Effector memory CD4-positive, alpha-beta T cell (primary cell): Measurements from ENCODE around the gene EHBP1L1.
A peak's percentile ranks its signal among the peaks of the same experiment; 100 is the strongest.

ENCODE experiments used
- DNase-seq, 3 donors: peaks; one replicate each; pipeline ENCODE4 v3.0.0-alpha.2; 2020
- H3K27ac ChIP-seq: 2 replicates; pipeline ENCODE4 v1.7.0; 2013; ENCODE audit warnings: mild to moderate bottlenecking, low read length, moderate library complexity; ENCODE audit not compliant: insufficient read depth, poor library complexity, severe bottlenecking
- H3K27me3 ChIP-seq: replicated peaks from 2 replicates; pipeline ENCODE4 v1.7.0; 2013; ENCODE audit warnings: mild to moderate bottlenecking, low read length; ENCODE audit not compliant: insufficient read depth, control insufficient read depth, poor library complexity, severe bottlenecking
- H3K36me3 ChIP-seq: 2 replicates; pipeline ENCODE4 v1.7.0; 2013; ENCODE audit warnings: mild to moderate bottlenecking, low read length, moderate library complexity; ENCODE audit not compliant: control insufficient read depth, insufficient read depth
- H3K4me1 ChIP-seq: 2 replicates; pipeline ENCODE4 v1.7.0; 2013; ENCODE audit warnings: low read length, mild to moderate bottlenecking; ENCODE audit not compliant: control insufficient read depth, insufficient read depth, poor library complexity, severe bottlenecking
- H3K4me3 ChIP-seq: 2 replicates; pipeline ENCODE4 v1.7.0; 2013; ENCODE audit warnings: low read length, low read depth, mild to moderate bottlenecking; ENCODE audit not compliant: insufficient read depth, poor library complexity, severe bottlenecking
- H3K9me3 ChIP-seq: 2 replicates; pipeline ENCODE4 v1.7.0; 2013; ENCODE audit warnings: mild to moderate bottlenecking, low read length, moderate library complexity; ENCODE audit not compliant: control insufficient read depth

The EHBP1L1 gene

GRCh38 chr11:65593518-65594414, 17.9 kb downstream of the EHBP1L1 start:
- H3K4me3 ChIP-seq = no peak overlapping the region
- H3K36me3 ChIP-seq = peaks cover 42% of the 10 kb centered on the region
- peaks cover 17% of the 10 kb centered on the region for H3K4me1 ChIP-seq
- H3K9me3 ChIP-seq = no peaks in the 10 kb centered on the region
- H3K27ac ChIP-seq = no peak overlapping the region
- no peaks in the 10 kb centered on the region for H3K27me3 ChIP-seq
- no peak for DNase-seq

DNA sequence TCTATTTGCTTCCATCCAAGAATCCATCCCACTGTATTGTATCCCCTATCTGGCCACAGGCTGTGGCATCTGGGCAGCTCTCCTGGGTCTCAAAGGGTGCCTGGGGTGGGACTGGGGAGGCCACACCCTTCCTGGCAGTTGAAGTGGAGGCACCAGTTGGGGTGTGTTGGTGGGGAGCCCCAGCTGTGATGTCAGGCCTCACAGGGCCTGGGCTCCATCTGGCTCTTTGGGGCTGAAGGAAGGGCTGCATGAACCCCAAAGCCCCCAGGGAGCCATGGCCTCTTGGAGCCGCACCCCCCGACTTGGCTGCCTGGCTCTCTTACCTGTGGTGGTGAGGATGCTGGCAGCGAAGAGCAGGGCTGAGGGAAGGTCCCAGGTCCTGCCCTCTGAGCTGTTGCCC, 19.3 kb downstream of the EHBP1L1 start:
- DNase-seq = no peak
- H3K4me3 ChIP-seq = no peak overlapping the region
- no peaks in the 10 kb centered on the region for H3K27me3 ChIP-seq
- H3K9me3 ChIP-seq = no peaks in the 10 kb centered on the region
- H3K36me3 ChIP-seq = peaks cover 42% of the 10 kb centered on the region
- peak overlapping the region; percentile 22 for H3K27ac ChIP-seq
- H3K4me1 ChIP-seq = peaks cover 16% of the 10 kb centered on the region

DNA sequence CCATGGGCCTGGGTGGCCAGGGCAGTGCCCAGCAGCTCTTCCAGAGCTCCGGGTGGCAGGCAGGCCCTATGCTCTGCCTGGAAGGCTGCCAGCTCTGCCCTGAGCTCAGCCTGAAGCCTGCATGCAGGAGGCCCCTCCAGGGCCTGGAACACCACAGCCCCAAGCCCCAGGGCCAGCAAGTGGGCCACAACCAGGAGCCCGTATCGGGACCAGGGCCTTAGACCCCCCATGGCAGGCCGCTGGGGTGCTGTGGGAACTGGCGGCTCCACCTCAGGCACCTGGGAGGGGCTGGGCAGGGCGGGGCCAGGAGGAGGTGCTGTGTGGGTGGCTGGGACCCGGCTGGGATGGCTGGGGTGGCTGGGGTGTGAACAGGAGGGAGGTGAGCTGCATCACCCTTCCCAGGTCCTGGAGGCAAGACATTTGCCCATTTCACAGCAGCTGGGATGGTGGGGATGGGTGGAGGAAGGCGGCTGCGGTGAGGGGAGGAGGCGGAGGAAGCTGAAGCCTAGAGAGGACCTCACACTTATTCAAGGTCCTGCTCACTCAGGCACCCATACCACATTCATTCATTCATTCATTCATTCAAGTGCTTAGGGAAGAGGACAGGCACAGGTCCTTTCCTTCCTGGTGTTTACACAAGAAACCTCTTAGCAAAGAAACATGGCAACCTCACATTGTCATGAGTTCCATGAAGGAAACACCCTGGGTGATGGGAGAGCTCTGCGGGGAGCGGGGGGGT, 19.9 kb downstream of the EHBP1L1 start, which contains the start of gene KCNK7:
Gene KCNK7, minus strand, starts transcription at position 258 of the 739 bp plus-strand sequence. Its CDS starts 28 bp downstream, at position 230.
- no peak for DNase-seq
- no peaks in the 10 kb centered on the region for H3K9me3 ChIP-seq
- no peaks in the 10 kb centered on the region for H3K27me3 ChIP-seq
- H3K27ac ChIP-seq = peak within 1 kb of the TSS; percentile 22
- H3K4me3 ChIP-seq = no peak within 1 kb of the TSS
- H3K36me3 ChIP-seq = peaks cover 38% of the 10 kb centered on the region
- peaks cover 16% of the 10 kb centered on the region for H3K4me1 ChIP-seq

- H3K36me3 ChIP-seq = peaks cover 38% of the 10 kb centered on the region
- no peaks in the 10 kb centered on the region for H3K9me3 ChIP-seq
- H3K4me1 ChIP-seq = peaks cover 16% of the 10 kb centered on the region
- H3K4me3 ChIP-seq = no peak overlapping the region
- no peak overlapping the region for H3K27ac ChIP-seq
- DNase-seq = no peak
- H3K27me3 ChIP-seq = no peaks in the 10 kb centered on the region
Observed at GRCh38 chr11:65596520-65596919, 20.7 kb downstream of the EHBP1L1 start.

DNA sequence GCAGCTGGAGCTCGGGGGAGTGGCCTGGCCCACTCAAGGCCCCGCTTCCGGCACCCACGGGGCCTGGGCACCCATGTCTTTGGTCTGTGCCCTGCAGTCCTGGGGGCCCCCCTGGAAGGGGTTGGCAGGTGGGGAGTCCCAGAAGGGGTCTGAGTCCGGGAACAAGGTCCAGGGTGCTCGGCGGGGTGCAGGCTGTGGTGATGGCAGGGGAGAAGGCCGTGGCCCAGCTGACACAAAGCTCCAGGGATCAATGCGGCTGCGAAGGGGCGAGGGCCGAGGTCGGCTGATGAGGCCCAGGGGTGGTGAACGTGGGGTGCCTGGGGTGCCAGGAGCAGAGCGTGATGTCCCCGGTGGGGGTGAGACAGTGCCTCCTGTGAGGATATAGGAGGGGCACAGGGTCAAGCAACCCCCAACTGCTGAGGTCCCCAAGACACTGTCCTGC, 22.4 kb downstream of the EHBP1L1 start:
- Histone ChIP-seq H3K4me1 (peaks cover 16% of the 10 kb centered on the region), H3K27ac (no peak overlapping the region), H3K9me3 (no peaks in the 10 kb centered on the region), H3K27me3 (no peaks in the 10 kb centered on the region), H3K4me3 (no peak overlapping the region), H3K36me3 (peaks cover 31% of the 10 kb centered on the region)
- DNase-seq = no peak

DNA sequence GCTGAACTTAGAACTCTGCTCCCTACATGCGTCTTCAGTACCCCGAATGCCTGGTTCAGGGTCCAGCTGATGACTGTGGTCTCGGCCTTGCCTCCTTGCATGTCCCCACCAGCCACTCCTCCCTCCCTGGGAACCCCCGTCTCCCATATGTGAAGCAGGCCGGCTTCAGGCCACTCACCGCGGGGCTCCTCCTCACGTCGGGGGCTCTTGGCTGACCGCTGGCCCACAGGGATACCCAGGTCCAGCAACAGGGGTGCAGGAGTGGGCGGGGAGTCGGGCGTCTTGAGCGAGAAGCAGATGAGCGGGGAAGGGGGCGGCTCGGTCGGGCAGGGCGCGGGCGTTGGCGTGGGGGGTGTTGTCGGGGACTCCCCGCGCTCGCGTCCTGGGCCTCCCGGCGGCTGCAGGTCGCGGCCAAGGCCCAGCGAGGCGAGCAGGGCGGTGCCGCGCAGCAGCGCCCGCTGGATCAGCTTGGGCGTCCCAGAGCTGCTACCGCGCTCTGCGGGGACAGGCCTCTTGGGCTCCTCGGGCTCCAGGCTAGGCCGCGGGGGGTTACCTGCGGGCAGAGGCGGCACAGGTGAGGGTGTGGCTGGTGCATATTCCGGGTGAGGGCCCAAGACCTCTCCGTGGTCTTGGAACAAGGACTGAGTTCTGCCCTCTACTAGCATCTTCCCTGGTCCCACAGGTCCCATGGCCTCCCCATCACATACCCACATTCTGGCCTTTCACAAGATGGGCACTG, 23.5 kb downstream of the EHBP1L1 start:
- no peaks in the 10 kb centered on the region for H3K9me3 ChIP-seq
- H3K4me3 ChIP-seq = no peak overlapping the region
- H3K4me1 ChIP-seq = peaks cover 13% of the 10 kb centered on the region
- DNase-seq = no peak
- no peaks in the 10 kb centered on the region for H3K27me3 ChIP-seq
- H3K36me3 ChIP-seq = peaks cover 37% of the 10 kb centered on the region
- no peak overlapping the region for H3K27ac ChIP-seq

DNA sequence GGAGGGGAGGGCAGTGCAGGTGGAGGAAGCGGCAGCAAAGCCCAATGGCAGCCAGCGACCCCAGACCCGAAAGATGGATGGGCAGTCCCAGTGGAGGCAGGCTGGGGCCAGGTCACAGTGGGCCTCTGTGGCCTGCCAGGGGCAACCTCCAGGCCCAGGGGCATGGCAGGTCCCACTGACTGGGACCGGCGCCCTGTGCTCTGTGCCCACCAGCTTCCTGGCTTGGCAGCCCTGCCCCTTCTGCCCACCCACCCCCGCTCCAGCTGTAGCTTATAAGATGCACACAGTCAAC, 24.0 kb downstream of the EHBP1L1 start:
- no peaks in the 10 kb centered on the region for H3K27me3 ChIP-seq
- H3K27ac ChIP-seq = no peak overlapping the region
- no peak overlapping the region for H3K4me3 ChIP-seq
- peaks cover 12% of the 10 kb centered on the region for H3K4me1 ChIP-seq
- H3K9me3 ChIP-seq = no peaks in the 10 kb centered on the region
- no peak for DNase-seq
- peaks cover 41% of the 10 kb centered on the region for H3K36me3 ChIP-seq

DNA sequence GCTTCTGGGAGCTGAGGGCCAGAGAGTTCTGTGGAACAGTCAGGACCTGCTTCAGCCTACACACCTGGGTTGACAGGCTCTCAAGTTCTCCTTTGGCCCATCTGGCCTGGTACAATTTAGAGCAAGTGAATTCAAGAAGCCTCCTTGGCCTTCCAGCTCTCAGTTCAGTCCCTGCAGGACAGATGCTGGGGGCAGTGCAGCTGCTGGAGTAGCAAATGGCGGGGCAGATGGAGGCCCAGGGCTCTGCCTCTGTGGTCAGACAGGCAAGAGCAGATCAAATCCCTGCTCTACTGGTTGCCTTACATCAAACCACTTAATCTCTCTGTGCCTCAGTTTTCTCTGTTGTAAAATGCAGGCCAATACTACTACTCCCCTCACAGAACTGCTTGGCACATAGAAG, 28.4 kb downstream of the EHBP1L1 start:
- Histone ChIP-seq H3K36me3 (peaks cover 63% of the 10 kb centered on the region), H3K4me1 (no peaks in the 10 kb centered on the region), H3K4me3 (no peak overlapping the region), H3K27ac (no peak overlapping the region), H3K9me3 (no peaks in the 10 kb centered on the region), H3K27me3 (no peaks in the 10 kb centered on the region)
- no peak for DNase-seq

- Histone ChIP-seq H3K4me3 (no peak overlapping the region), H3K9me3 (no peaks in the 10 kb centered on the region), H3K27ac (no peak overlapping the region), H3K36me3 (peaks cover 65% of the 10 kb centered on the region), H3K4me1 (peaks cover 17% of the 10 kb centered on the region), H3K27me3 (no peaks in the 10 kb centered on the region)
- no peak for DNase-seq
Observed at GRCh38 chr11:65606876-65607613, 31.2 kb downstream of the EHBP1L1 start.
